ENCODE measurements around the gene PDE4D. TPM values are rescaled to one million over a fixed set of nuclear protein-coding genes. Genes with fewer than 3 reads are reported as not detected.

Gene PDE4D
- total RNA-seq, 1 donor from 2014 or later = 55.9 TPM

- DNase-seq (ENCODE audit: low spot score) (no peak), ATAC-seq (no peak)
- intact Hi-C loops (cut with DNase I) = no loop called here
Measured at GRCh38 chr5:59559847-59560246, 333.7 kb downstream of the PDE4D start.

GRCh38 chr5:59559323-59559722, 334.2 kb downstream of the PDE4D start:
- ATAC-seq (no peak), DNase-seq (ENCODE audit: low spot score) (no peak)
- intact Hi-C loops (cut with DNase I) = no loop called here

GRCh38 chr5:59558501-59558900, 335.0 kb downstream of the PDE4D start:
- DNase-seq (ENCODE audit: low spot score) = no peak
- no peak for ATAC-seq
- intact Hi-C loops (cut with DNase I) = no loop called here

GRCh38 chr5:59557572-59557971, 336.0 kb downstream of the PDE4D start:
- ATAC-seq = no peak
- intact Hi-C loops (cut with DNase I) = no loop called here
- DNase-seq (ENCODE audit: low spot score) = no peak

- intact Hi-C loops (cut with DNase I) = no loop called here
- no peak for ATAC-seq
Measured at GRCh38 chr5:59555596-59555995, 337.9 kb downstream of the PDE4D start.

GRCh38 chr5:59554501-59554900, 339.0 kb downstream of the PDE4D start:
- no peak for ATAC-seq
- DNase-seq (ENCODE audit: low spot score) = no peak
- intact Hi-C loops (cut with DNase I) = no loop called here

More at GRCh38 chr5:59555596-59555995, 337.9 kb downstream of the PDE4D start:
- DNase-seq (ENCODE audit: low spot score) = no peak

- intact Hi-C loops (cut with DNase I) = no loop called here
- no peak for DNase-seq (ENCODE audit: low spot score)
Measured at GRCh38 chr5:59553992-59554391, 339.5 kb downstream of the PDE4D start.

GRCh38 chr5:59548807-59549357, 344.6 kb downstream of the PDE4D start:
- intact Hi-C loops (cut with DNase I) = no loop called here
- no peak for DNase-seq (ENCODE audit: low spot score)
- no peak for ATAC-seq

More at GRCh38 chr5:59553992-59554391, 339.5 kb downstream of the PDE4D start:
- ATAC-seq = no peak

- no peak for DNase-seq (ENCODE audit: low spot score)
- intact Hi-C loops (cut with DNase I) = no loop called here
- ATAC-seq = no peak
Measured at GRCh38 chr5:59547731-59548130, 345.8 kb downstream of the PDE4D start.

- intact Hi-C loops (cut with DNase I) = no loop called here
- no peak for ATAC-seq
- DNase-seq (ENCODE audit: low spot score) = no peak
Measured at GRCh38 chr5:59544573-59544972, 349.0 kb downstream of the PDE4D start.

- intact Hi-C loops (cut with DNase I) = no loop called here
- ATAC-seq (peak; percentile 34), DNase-seq (ENCODE audit: low spot score) (no peak)
Measured at GRCh38 chr5:59543821-59544442, 349.6 kb downstream of the PDE4D start.

GRCh38 chr5:59542851-59543820, 350.4 kb downstream of the PDE4D start:
- DNase-seq (ENCODE audit: low spot score) = no peak
- intact Hi-C loops (cut with DNase I) = no loop called here
- ATAC-seq = peak; percentile 65

GRCh38 chr5:59542306-59542705, 351.2 kb downstream of the PDE4D start:
- DNase-seq (ENCODE audit: low spot score) (no peak), ATAC-seq (no peak)
- intact Hi-C loops (cut with DNase I) = no loop called here

- no peak for DNase-seq (ENCODE audit: low spot score)
- intact Hi-C loops (cut with DNase I) = no loop called here
- ATAC-seq = no peak
Measured at GRCh38 chr5:59540366-59540765, 353.2 kb downstream of the PDE4D start.

- ATAC-seq (no peak), DNase-seq (ENCODE audit: low spot score) (no peak)
- intact Hi-C loops (cut with DNase I) = no loop called here
Measured at GRCh38 chr5:59538750-59539121, 354.8 kb downstream of the PDE4D start.

- intact Hi-C loops (cut with DNase I) = no loop called here
- DNase-seq (ENCODE audit: low spot score) (no peak), ATAC-seq (no peak)
Measured at GRCh38 chr5:59537961-59538749, 355.4 kb downstream of the PDE4D start.

- no peak for DNase-seq (ENCODE audit: low spot score)
- no peak for ATAC-seq
- intact Hi-C loops (cut with DNase I) = no loop called here
Measured at GRCh38 chr5:59536875-59537274, 356.7 kb downstream of the PDE4D start.

GRCh38 chr5:59535561-59535960, 358.0 kb downstream of the PDE4D start:
- DNase-seq (ENCODE audit: low spot score) = no peak
- intact Hi-C loops (cut with DNase I) = no loop called here
- no peak for ATAC-seq

GRCh38 chr5:59533730-59534108, 359.8 kb downstream of the PDE4D start:
- intact Hi-C loops (cut with DNase I) = no loop called here
- ATAC-seq = no peak
- no peak for DNase-seq (ENCODE audit: low spot score)

Data from sciatic nerve (tissue), 2 donors.